C4-2B (cell line): Measurements from ENCODE around the gene PRKG1.

ENCODE experiments used
- H3K27ac ChIP-seq: fragments of 450-650 bp; 2 replicates; pipeline ENCODE4 v1.5.1; 2017
- CTCF ChIP-seq: fragments of 450-650 bp; conservative IDR thresholded peaks from 2 replicates; pipeline ENCODE4 v1.5.1; 2017; ENCODE audit warnings: mild to moderate bottlenecking
- ZFX ChIP-seq: fragments of 450-650 bp; IDR thresholded peaks from 2 replicates; pipeline ENCODE4 v1.6.1; 2017

Gene PRKG1

GRCh38 chr10:51760864-51761640, 686.8 kb downstream of the PRKG1 start:
- no peak overlapping the region for H3K27ac ChIP-seq
- TF ChIP-seq ZFX = no peak
- TF ChIP-seq CTCF = no peak

GRCh38 chr10:51763746-51764145, 689.5 kb downstream of the PRKG1 start:
- TF ChIP-seq ZFX (no peak), CTCF (no peak)
- H3K27ac ChIP-seq = no peak overlapping the region

- no peak for TF ChIP-seq CTCF
- no peak for TF ChIP-seq ZFX
- H3K27ac ChIP-seq = no peak overlapping the region
Observed at GRCh38 chr10:51765284-51765971, 691.1 kb downstream of the PRKG1 start.

- no peak for TF ChIP-seq ZFX
- TF ChIP-seq CTCF = no peak
- no peak overlapping the region for H3K27ac ChIP-seq
Observed at GRCh38 chr10:51766423-51767102, 692.3 kb downstream of the PRKG1 start.

GRCh38 chr10:51767103-51767763, 692.9 kb downstream of the PRKG1 start:
- no peak for TF ChIP-seq CTCF
- no peak for TF ChIP-seq ZFX
- no peak overlapping the region for H3K27ac ChIP-seq

- no peak overlapping the region for H3K27ac ChIP-seq
- TF ChIP-seq ZFX (no peak), CTCF (no peak)
Observed at GRCh38 chr10:51768886-51769465, 694.7 kb downstream of the PRKG1 start.
